ENCODE results near the gene PDCD10. TPM values are rescaled to one million over a fixed set of nuclear protein-coding genes. Genes with fewer than 3 reads are reported as not detected.

Gene PDCD10
- total and polyA plus RNA-seq, 2 donors (not counting 1 experiment from before 2014, with no cell fraction given) = 25.7 to 58.0 TPM

- peaks cover 17% of the 10 kb centered on the region for H3K4me1 Mint-ChIP-seq
- ATAC-seq (ENCODE audit: low read depth) (no peak), DNase-seq (no peak)
- Histone ChIP-seq H3K4me2 (replicated peaks; ENCODE audit: low read depth, low read length, poor library complexity, severe bottlenecking) (no peak overlapping the region), H3K36me3 (replicated peaks in 1 of 2; ENCODE audit: control extremely low read depth in 1 of 2, control insufficient read depth in 1 of 2, extremely low read depth in 1 of 2, insufficient read depth in 2 of 2, low read length in 1 of 2) (no peaks in the 10 kb centered on the region), H3K27me3 (replicated peaks in 1 of 4; ENCODE audit: control extremely low read depth in 1 of 4, control insufficient read depth in 3 of 4, insufficient read depth in 4 of 4, low read length in 3 of 4) (no peaks in the 10 kb centered on the region), H3K9ac (ENCODE audit: low read length) (no peak overlapping the region), H4K20me1 (ENCODE audit: control insufficient read depth, insufficient read depth, low read length, poor library complexity, severe bottlenecking) (peaks cover 6% of the 10 kb centered on the region), H3K4me1 (ENCODE audit: control insufficient read depth in 2 of 2, insufficient read depth in 2 of 2, low read length in 2 of 2) (peaks cover 7 to 25% of the 10 kb centered on the region in 2 donors), H2AFZ (ENCODE audit: insufficient read depth, low read depth, low read length, poor library complexity, severe bottlenecking) (no peak overlapping the region), H3K4me3 (ENCODE audit: control extremely low read depth in 1 of 5, extremely low read depth in 1 of 5, insufficient read depth in 1 of 5, low read depth in 2 of 5, low read length in 4 of 5) (no peak overlapping the region), H3K9me3 (ENCODE audit: control extremely low read depth in 1 of 3, control insufficient read depth in 2 of 3, insufficient read depth in 1 of 3, low read length in 2 of 3) (no peaks in the 10 kb centered on the region), H3K79me2 (ENCODE audit: control insufficient read depth, insufficient read depth, low read length) (peaks cover 66% of the 10 kb centered on the region), H3K27ac (ENCODE audit: low read length in 2 of 2) (no peak overlapping the region)
- no CpG with 5 or more reads among the region's 2 CpGs for WGBS (ENCODE audit: insufficient coverage)
- no peak overlapping the region for H3K27ac Mint-ChIP-seq
- TF ChIP-seq CTCF (IDR thresholded peaks at IDR 0.05) (no peak), EZH2 (IDR thresholded peaks at IDR 0.05; ENCODE audit: borderline replicate concordance, insufficient read depth, low read depth, low read length, poor library complexity, severe bottlenecking) (no peak)
- no peak overlapping the region for H3K4me3 Mint-ChIP-seq
- H3K9me3 Mint-ChIP-seq (ENCODE audit: insufficient read depth) = no peaks in the 10 kb centered on the region
- H3K27me3 Mint-ChIP-seq = no peaks in the 10 kb centered on the region
- intact Hi-C loops (cut with micrococcal nuclease) = no loop called here
- CTCF ChIA-PET = interaction anchor here (3.3 kb wide), 1 partner anchor 11 kb away, joined by 32 read pairs; no protein-coding TSS in a partner anchor
- POLR2A ChIA-PET = no interaction called here
Measured at GRCh38 chr3:167738037-167738436, 3.3 kb upstream of the PDCD10 start.

- Histone ChIP-seq H3K9ac (ENCODE audit: low read length) (no peak overlapping the region), H3K27me3 (replicated peaks in 1 of 4; ENCODE audit: control extremely low read depth in 1 of 4, control insufficient read depth in 3 of 4, insufficient read depth in 4 of 4, low read length in 3 of 4) (no peaks in the 10 kb centered on the region), H3K4me3 (ENCODE audit: control extremely low read depth in 1 of 5, extremely low read depth in 1 of 5, insufficient read depth in 1 of 5, low read depth in 2 of 5, low read length in 4 of 5) (no peak overlapping the region), H4K20me1 (ENCODE audit: control insufficient read depth, insufficient read depth, low read length, poor library complexity, severe bottlenecking) (peaks cover 9% of the 10 kb centered on the region), H3K4me1 (ENCODE audit: control insufficient read depth in 2 of 2, insufficient read depth in 2 of 2, low read length in 2 of 2) (peaks cover 7 to 35% of the 10 kb centered on the region in 2 donors), H3K4me2 (replicated peaks; ENCODE audit: low read depth, low read length, poor library complexity, severe bottlenecking) (peak overlapping the region; percentile 85), H3K79me2 (ENCODE audit: control insufficient read depth, insufficient read depth, low read length) (peaks cover 66% of the 10 kb centered on the region), H2AFZ (ENCODE audit: insufficient read depth, low read depth, low read length, poor library complexity, severe bottlenecking) (no peak overlapping the region), H3K36me3 (replicated peaks in 1 of 2; ENCODE audit: control extremely low read depth in 1 of 2, control insufficient read depth in 1 of 2, extremely low read depth in 1 of 2, insufficient read depth in 2 of 2, low read length in 1 of 2) (peaks cover under 1 to 4% of the 10 kb centered on the region in 2 experiments), H3K27ac (ENCODE audit: low read length in 2 of 2) (no peak overlapping the region), H3K9me3 (ENCODE audit: control extremely low read depth in 1 of 3, control insufficient read depth in 2 of 3, insufficient read depth in 1 of 3, low read length in 2 of 3) (no peaks in the 10 kb centered on the region)
- no peak for ATAC-seq (ENCODE audit: low read depth)
- intact Hi-C loops (cut with micrococcal nuclease) = no loop called here
- Mint-ChIP-seq H3K27me3 (no peaks in the 10 kb centered on the region), H3K9me3 (ENCODE audit: insufficient read depth) (no peaks in the 10 kb centered on the region), H3K4me3 (peak overlapping the region; percentile 14), H3K4me1 (peaks cover 27% of the 10 kb centered on the region), H3K27ac (peak overlapping the region; percentile 42)
- no peak for TF ChIP-seq CTCF (IDR thresholded peaks at IDR 0.05)
- TF ChIP-seq EZH2 (IDR thresholded peaks at IDR 0.05; ENCODE audit: borderline replicate concordance, insufficient read depth, low read depth, low read length, poor library complexity, severe bottlenecking) = no peak
- DNase-seq = no peak
- ChIA-PET POLR2A (no interaction called here), CTCF (interaction anchor here (3.3 kb wide), 1 partner anchor 12 kb away, joined by 32 read pairs; no protein-coding TSS in a partner anchor)
- no CpG with 5 or more reads among the region's 2 CpGs for WGBS (ENCODE audit: insufficient coverage)
Measured at GRCh38 chr3:167736997-167737396, 2.3 kb upstream of the PDCD10 start.
